K562 (cell line): ENCODE results near the gene POU2F1. TPM values are rescaled to one million over a fixed set of nuclear protein-coding genes. Genes with fewer than 3 reads are reported as not detected.

ENCODE experiments used
- ATAC-seq: fragments of 200-7000 bp; cut with Tn5 transposase; 3 replicates; pipeline ENCODE4 v1.9.1; 2020; ENCODE audit warnings: moderate library complexity
- BruUV-seq: library from RNA; stranded (reverse); fragments of 400-500 nt; replicated peaks from 2 replicates; lab custom pipeline; 2021; lab: Mats Ljungman, UMichigan
- CTCF ChIA-PET: fragments of 300-600 bp; formaldehyde crosslinking; extraction: SDS; loops from one replicate; lab custom pipeline; 2021; ENCODE audit warnings: low intra/inter-chr PET ratio; lab: Yijun Ruan, JAX
- POLR2A ChIA-PET: fragments of 300-600, 350-650 bp; sonication (Branson Sonifier 250); formaldehyde crosslinking; extraction: SDS; loops from one replicate; lab custom pipeline; 2021; ENCODE audit warnings: antibody characterized with exemption, inconsistent platforms; lab: Yijun Ruan, JAX
- DNase-seq, 4 experiments: peaks; one replicate each; pipeline versions ENCODE4 v3.0.0 to v3.0.0-alpha.2; 2011 to 2018; ENCODE audit warnings: low spot score in 3 of 4, mixed read lengths in 3 of 4; ENCODE audit errors: extremely low read depth in 1 of 4
- FAIRE-seq: peaks from 2 replicates; lab custom pipeline; 2011; peaks lifted over from hg19 to GRCh38; lab: Jason Lieb, UNC
- H2AFZ ChIP-seq: 2 replicates; pipeline ENCODE4 v1.6.0; 2011; ENCODE audit warnings: low read depth, low read length, control low read depth, inconsistent platforms
- H3K27ac ChIP-seq: fragments of 200-600 bp; 3 replicates; pipeline ENCODE4 v1.8.0; 2011; ENCODE audit warnings: low read depth, mild to moderate bottlenecking, control low read depth, inconsistent platforms, low read length, moderate library complexity, mixed read lengths; ENCODE audit errors: extremely low read depth
- H3K27me3 ChIP-seq, 2 experiments: fragments of 300-600 bp in 1 of 2; 2 replicates in 1 of 2; 3 replicates in 1 of 2; pipeline versions ENCODE4 v1.6.0 to v1.8.0; 2011; ENCODE audit warnings: inconsistent platforms in 2 of 2, low read length in 2 of 2, mild to moderate bottlenecking in 1 of 2, mixed read lengths in 1 of 2, moderate library complexity in 1 of 2; ENCODE audit not compliant: control insufficient read depth in 2 of 2, insufficient read depth in 2 of 2
- H3K36me3 ChIP-seq: fragments of 300-600 bp; 3 replicates; pipeline ENCODE4 v1.8.0; 2011; ENCODE audit warnings: mild to moderate bottlenecking, low read length, inconsistent platforms; ENCODE audit not compliant: control insufficient read depth, insufficient read depth
- H3K4me1 ChIP-seq, 2 experiments: fragments of 200-600 bp in 1 of 2; replicated peaks in 1 of 2; 2 replicates in 1 of 2; 3 replicates in 1 of 2; pipeline versions ENCODE4 v1.5.1 to v1.8.0; 2011; ENCODE audit warnings: inconsistent platforms in 2 of 2, low read length in 2 of 2, mild to moderate bottlenecking in 1 of 2, mixed read lengths in 1 of 2, moderate library complexity in 1 of 2; ENCODE audit not compliant: control insufficient read depth in 2 of 2, insufficient read depth in 2 of 2
- H3K4me2 ChIP-seq: 2 replicates; pipeline ENCODE4 v1.6.1; 2011; ENCODE audit warnings: low read length, control low read depth, inconsistent platforms, mixed read lengths; ENCODE audit not compliant: insufficient read depth
- H3K4me3 ChIP-seq: fragments of 200-600 bp; sonication (generic), shearing (Covaris generic); 2 replicates; pipeline ENCODE4 v1.5.1; 2016; ENCODE audit warnings: control low read depth, inconsistent platforms
- H3K79me2 ChIP-seq: fragments of 200-600 bp; 3 replicates; pipeline ENCODE4 v1.8.0; 2011; ENCODE audit warnings: low read length, inconsistent platforms; ENCODE audit not compliant: control insufficient read depth, insufficient read depth
- H3K9ac ChIP-seq, 2 experiments: 2 replicates each; pipeline versions ENCODE4 v1.6.0 to v1.6.1; 2011; ENCODE audit warnings: low read depth in 2 of 2, low read length in 2 of 2, control low read depth in 1 of 2, inconsistent platforms in 1 of 2, mild to moderate bottlenecking in 1 of 2, mixed read lengths in 1 of 2; ENCODE audit not compliant: insufficient read depth in 1 of 2
- H3K9me1 ChIP-seq: one replicate; pipeline ENCODE4 v1.6.0; 2011; ENCODE audit warnings: inconsistent platforms, mild to moderate bottlenecking, low read length, moderate library complexity; ENCODE audit not compliant: control insufficient read depth, insufficient read depth
- H3K9me3 ChIP-seq: replicated peaks from 2 replicates; pipeline ENCODE4 v1.5.1; 2011; ENCODE audit warnings: low read depth, low read length, inconsistent platforms; ENCODE audit not compliant: control insufficient read depth, insufficient read depth
- H4K20me1 ChIP-seq: replicated peaks from 2 replicates; pipeline ENCODE4 v1.6.1; 2011; ENCODE audit warnings: low read length, inconsistent platforms, mixed read lengths; ENCODE audit not compliant: control insufficient read depth, insufficient read depth
- HMG20B ChIP-seq: fragments of 250-450 bp; sonication (Bioruptor Pico); IDR thresholded peaks from 2 replicates; pipeline ENCODE4 v1.5.0; 2021; ENCODE audit warnings: mild to moderate bottlenecking
- NFIC ChIP-seq: fragments of 450-650 bp; IDR thresholded peaks from 2 replicates; pipeline ENCODE4 v1.6.1; 2017; ENCODE audit warnings: mild to moderate bottlenecking, inconsistent platforms
- NONO ChIP-seq, 2 experiments: fragments of 200-400 bp in 1 of 2; fragments of 450-650 bp in 1 of 2; formaldehyde crosslinking in 1 of 2; IDR thresholded peaks; 2 replicates each; pipeline ENCODE4 v1.6.1; 2017; ENCODE audit warnings: low read depth in 2 of 2, mild to moderate bottlenecking in 2 of 2, moderate library complexity in 2 of 2, low read length in 1 of 2
- NR3C1 ChIP-seq: sonication (generic); formaldehyde crosslinking; IDR thresholded peaks from 2 replicates; pipeline ENCODE4 v1.8.1; 2022; ENCODE audit warnings: missing genetic modification reagents
- PTTG1 ChIP-seq: fragments of 450-650 bp; IDR thresholded peaks from 2 replicates; pipeline ENCODE4 v1.6.1; 2016; ENCODE audit warnings: low read depth, mild to moderate bottlenecking, missing genetic modification characterization, missing compliant biosample characterization
- RBM39 ChIP-seq: fragments of 200-400 bp; formaldehyde crosslinking; optimal IDR thresholded peaks from 2 replicates; pipeline ENCODE3; 2018; ENCODE audit warnings: low read depth, low read length
- STAT5A ChIP-seq: IDR thresholded peaks from 2 replicates; pipeline ENCODE4 v1.6.1; 2012; ENCODE audit warnings: low read length, inconsistent platforms, borderline replicate concordance
- WGBS: fragments of 100-300 bp; shearing (Covaris generic); methylation state at CpG from one replicate; pipeline ENCODE4 v1.1.6; 2016; ENCODE audit warnings: low coverage, mixed read lengths; ENCODE audit not compliant: insufficient coverage; ENCODE audit errors: missing lambda C conversion rate; 5-methylcytosine and 5-hydroxymethylcytosine counted together
- in situ Hi-C: fragments of 300-500 bp; cut with MboI; formaldehyde crosslinking; loops from 4 replicates; pipeline ENCODE4 v1.15.0; 2018; ENCODE audit warnings: inconsistent platforms, mixed read lengths
- intact Hi-C: fragments of 100-400 bp; cut with micrococcal nuclease; formaldehyde crosslinking; loops from 2 replicates; pipeline ENCODE4 v1.14.2; 2022
- polyA plus RNA-seq, 8 experiments: library from polyadenylated mRNA; depleted of rRNA in 4 of 8; stranded (reverse) in 5 of 8; unstranded in 3 of 8; fragments of >200 nt; fragmentation: Nextera tagmentation in 2 of 8; fragmentation: Illumina TruSeq in 1 of 8; extraction: Ambion mirVana in 2 of 8; extraction: Trizol in 1 of 8; gene quantifications; 2 replicates each; pipeline versions ENCODE4 v1.2.1 to v1.2.3, GENCODE V29; 2011 to 2014; ENCODE audit warnings: inconsistent platforms in 1 of 8, missing spikeins in 1 of 8
- total RNA-seq, 7 experiments: library from RNA; depleted of rRNA in 6 of 7; stranded (reverse); fragments of >200 nt in 6 of 7; fragmentation: Illumina TruSeq in 2 of 7; extraction: Trizol in 2 of 7; gene quantifications; 2 replicates each; pipeline versions ENCODE4 v1.2.1 to v1.2.3, GENCODE V29; 2011 to 2021; ENCODE audit warnings: low replicate concordance in 1 of 7

Gene POU2F1
- total and polyA plus RNA-seq, 9 of the 15 experiments (the other 6 are each of a cell fraction or from before 2014, with no cell fraction given), result 2.6 to 22.3 (median 8.8) TPM

DNA sequence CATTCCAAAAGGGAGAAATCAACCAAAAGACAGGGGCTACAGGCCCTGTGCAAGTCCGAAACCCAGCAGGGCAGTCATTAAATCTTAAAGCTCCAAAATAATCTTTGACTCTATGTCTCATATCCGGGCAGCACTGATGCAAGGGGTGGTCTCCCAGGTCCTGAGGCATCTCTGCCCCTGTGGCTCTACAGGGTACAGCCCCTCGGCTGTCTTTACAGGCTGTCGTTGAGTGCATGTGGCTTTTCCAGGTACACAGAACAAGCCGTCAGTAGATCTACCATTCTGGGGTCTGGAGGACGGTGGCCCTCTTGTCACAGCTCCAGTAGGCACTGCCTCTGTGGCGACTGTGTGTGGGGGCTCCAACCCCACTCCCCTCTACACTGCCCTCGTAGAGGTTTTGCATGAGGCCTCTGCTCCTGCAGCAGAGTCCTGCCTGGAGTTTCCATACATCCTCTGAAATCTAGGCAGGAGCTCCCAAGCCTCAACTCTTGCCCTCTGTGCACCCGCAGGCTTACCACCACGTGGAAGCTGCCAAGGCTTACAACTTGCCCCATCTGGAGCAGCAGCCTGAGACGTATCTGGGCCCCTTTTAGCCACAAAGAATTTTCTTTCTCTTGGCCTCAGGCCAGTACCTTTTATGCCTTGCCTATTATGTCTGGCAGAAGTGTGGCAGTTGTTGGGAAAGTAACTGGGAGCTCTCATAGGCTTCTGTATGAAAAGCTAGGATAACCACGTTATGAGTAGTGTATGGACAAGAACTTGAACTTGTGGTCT lies 52.5 kb downstream of the POU2F1 start:
- Histone ChIP-seq H3K79me2 (peaks cover 69% of the 10 kb centered on the region), H3K9me1 (no peaks in the 10 kb centered on the region), H3K27ac (no peak overlapping the region), H3K4me2 (no peak overlapping the region), H3K9ac (no peak overlapping the region)
- intact Hi-C loops, result loop anchor here (2.0 kb wide), 1 partner anchor 70 kb away; no protein-coding TSS in a partner anchor
- peak; percentile 44 for TF ChIP-seq NFIC
- no peak for TF ChIP-seq STAT5A
- no peak for TF ChIP-seq NR3C1 (CRISPR knock-in tag)
- no peak for TF ChIP-seq RBM39
- TF ChIP-seq NONO (IDR thresholded peaks at IDR 0.05; ENCODE audit: low read depth in 2 of 2, low read length in 1 of 2), result no peak
- no peak for TF ChIP-seq PTTG1 (tag)
- no peak for TF ChIP-seq HMG20B (CRISPR knock-in tag)
- TF ChIP-seq, all 486 proteins: peak for 1
- no peak for DNase-seq
- WGBS, result 72% methylated on average over 12 of the region's 12 CpGs
- Histone ChIP-seq H3K9me3 (no peaks in the 10 kb centered on the region), H2AFZ (no peak overlapping the region), H3K4me3 (no peak overlapping the region), H4K20me1 (no peaks in the 10 kb centered on the region), H3K36me3 (no peaks in the 10 kb centered on the region), H3K27me3 (no peaks in the 10 kb centered on the region), H3K4me1 (peaks cover 4% of the 10 kb centered on the region in 2 experiments; a peak in 1 of 5 replicates)
- no peak for FAIRE-seq
- BruUV-seq, result no TSS peak
- ChIA-PET CTCF (no interaction called here), POLR2A (interaction anchor here (0.6 to 0.8 kb wide), 5 partner anchors 94 to 750 kb away, joined by 3 read pairs; no protein-coding TSS in a partner anchor)
- peak; percentile 62 for ATAC-seq
- in situ Hi-C loops, result no loop called here
